Progenitor cell of endocrine pancreas (in vitro differentiated cells): Measurements from ENCODE around the gene HOXA13. TPM values are rescaled to one million over a fixed set of nuclear protein-coding genes. Genes with fewer than 3 reads are reported as not detected.

Experiments
- DNase-seq: peaks from one replicate; pipeline ENCODE4 v3.0.0; 2021; ENCODE audit warnings: low spot score; ENCODE audit not compliant: unreplicated experiment
- H3K27ac Mint-ChIP-seq: 2 replicates; pipeline ENCODE4 v1.8.0; 2021; ENCODE audit warnings: mild to moderate bottlenecking, moderate library complexity, mixed read lengths
- H3K27me3 Mint-ChIP-seq: 2 replicates; pipeline ENCODE4 v1.8.0; 2021; ENCODE audit warnings: mixed read lengths
- H3K36me3 Mint-ChIP-seq: 2 replicates; pipeline ENCODE4 v1.8.0; 2022; ENCODE audit warnings: mixed read lengths; ENCODE audit not compliant: insufficient read depth
- H3K4me1 Mint-ChIP-seq: 2 replicates; pipeline ENCODE4 v1.8.0; 2021; ENCODE audit warnings: low read depth, mixed read lengths
- H3K4me3 Mint-ChIP-seq: 2 replicates; pipeline ENCODE4 v1.8.0; 2021; ENCODE audit warnings: low read depth, mild to moderate bottlenecking, moderate library complexity, mixed read lengths
- H3K9me3 Mint-ChIP-seq: 2 replicates; pipeline ENCODE4 v1.8.0; 2021; ENCODE audit warnings: low read depth, mixed read lengths
- CTCF ChIP-seq: fragments of 200-600 bp; sonication (generic); IDR thresholded peaks from one replicate; pipeline ENCODE4 v1.5.0; 2021; ENCODE audit warnings: antibody characterized with exemption, mild to moderate bottlenecking; ENCODE audit not compliant: unreplicated experiment
- total RNA-seq: library from RNA; stranded (reverse); gene quantifications from 2 replicates; pipeline ENCODE4 v1.2.1, GENCODE V29; 2021

HOXA13 gene
- total RNA-seq, 1 donor from 2014 or later, result not detected

- Mint-ChIP-seq H3K36me3 (no peaks in the 10 kb centered on the region), H3K4me3 (peak overlapping the region; percentile 38), H3K4me1 (peaks cover 13% of the 10 kb centered on the region), H3K27ac (no peak overlapping the region), H3K9me3 (no peaks in the 10 kb centered on the region), H3K27me3 (peaks cover 99% of the 10 kb centered on the region)
- no peak for DNase-seq
- no peak for TF ChIP-seq CTCF
Measured at GRCh38 chr7:27183682-27184336, 16.1 kb downstream of the HOXA13 start.

GRCh38 chr7:27182861-27183681 lies 16.8 kb downstream of the HOXA13 start:
- no peaks in the 10 kb centered on the region for H3K36me3 Mint-ChIP-seq
- no peaks in the 10 kb centered on the region for H3K9me3 Mint-ChIP-seq
- no peak overlapping the region for H3K27ac Mint-ChIP-seq
- H3K4me3 Mint-ChIP-seq, result no peak overlapping the region
- TF ChIP-seq CTCF, result no peak
- peaks cover 99% of the 10 kb centered on the region for H3K27me3 Mint-ChIP-seq
- H3K4me1 Mint-ChIP-seq, result peaks cover 9% of the 10 kb centered on the region
- no peak for DNase-seq

GRCh38 chr7:27182285-27182841 lies 17.5 kb downstream of the HOXA13 start:
- H3K36me3 Mint-ChIP-seq, result no peaks in the 10 kb centered on the region
- peaks cover 99% of the 10 kb centered on the region for H3K27me3 Mint-ChIP-seq
- H3K27ac Mint-ChIP-seq, result no peak overlapping the region
- H3K4me1 Mint-ChIP-seq, result peaks cover 9% of the 10 kb centered on the region
- TF ChIP-seq CTCF, result no peak
- DNase-seq, result no peak
- no peak overlapping the region for H3K4me3 Mint-ChIP-seq
- H3K9me3 Mint-ChIP-seq, result no peaks in the 10 kb centered on the region

- Mint-ChIP-seq H3K4me1 (peaks cover 9% of the 10 kb centered on the region), H3K36me3 (no peaks in the 10 kb centered on the region), H3K27ac (no peak overlapping the region), H3K27me3 (peaks cover 99% of the 10 kb centered on the region), H3K4me3 (no peak overlapping the region), H3K9me3 (no peaks in the 10 kb centered on the region)
- no peak for TF ChIP-seq CTCF
- DNase-seq, result no peak
Measured at GRCh38 chr7:27181795-27182275, 18.1 kb downstream of the HOXA13 start.
